GM12878 (cell line): ENCODE results near the gene GALNT18. TPM values are rescaled to one million over a fixed set of nuclear protein-coding genes. Genes with fewer than 3 reads are reported as not detected.

Source experiments
- ATAC-seq: fragments of 200-7000 bp; cut with Tn5 transposase; 3 replicates; pipeline ENCODE4 v1.9.1; 2020; ENCODE audit warnings: mild to moderate bottlenecking, moderate library complexity
- BruUV-seq: library from RNA; stranded (reverse); fragments of 400-500 nt; replicated peaks from 2 replicates; lab custom pipeline; 2021; lab: Mats Ljungman, UMichigan
- CTCF ChIA-PET: fragments of 300-600 bp; sonication (Branson Sonifier 250); formaldehyde crosslinking; extraction: SDS; loops from one replicate; lab custom pipeline; 2021; ENCODE audit warnings: inconsistent platforms; lab: Yijun Ruan, JAX
- POLR2A ChIA-PET: fragments of 350-600 bp; formaldehyde crosslinking; extraction: SDS; loops from one replicate; lab custom pipeline; 2021; ENCODE audit warnings: inconsistent platforms; lab: Charles Lee
- RAD21 ChIA-PET: fragments of 300-600 bp; sonication (Branson Sonifier 250); formaldehyde crosslinking; loops from one replicate; lab custom pipeline; 2023; ENCODE audit warnings: antibody characterized with exemption; ENCODE audit not compliant: unreplicated experiment; lab: Charles Lee
- SMC1A ChIA-PET: fragments of 300-600 bp; sonication (Branson Sonifier 250); formaldehyde crosslinking; loops from one replicate; lab custom pipeline; 2023; ENCODE audit not compliant: unreplicated experiment, uncharacterized antibody; lab: Charles Lee
- DNase-seq: peaks from one replicate; pipeline ENCODE4 v3.0.0-alpha.2; 2011; ENCODE audit warnings: low read depth, low spot score
- FAIRE-seq: peaks from 3 replicates; lab custom pipeline; 2011; peaks lifted over from hg19 to GRCh38; lab: Jason Lieb, UNC
- H2AFZ ChIP-seq: 2 replicates; pipeline ENCODE4 v1.6.0; 2011; ENCODE audit warnings: low read depth, low read length, control low read depth; ENCODE audit not compliant: control insufficient read depth
- H3K27ac ChIP-seq: 2 replicates; pipeline ENCODE4 v1.5.1; 2011; ENCODE audit warnings: control low read depth; ENCODE audit not compliant: control insufficient read depth, insufficient read depth
- H3K27me3 ChIP-seq, 2 experiments: replicated peaks in 1 of 2; 2 replicates each; pipeline versions ENCODE4 v1.6.0 to v1.6.1; 2011; ENCODE audit warnings: low read length in 1 of 2; ENCODE audit not compliant: control insufficient read depth in 2 of 2, insufficient read depth in 2 of 2
- H3K36me3 ChIP-seq, 2 experiments: 2 replicates each; pipeline ENCODE4 v1.5.1; 2011; ENCODE audit warnings: low read length in 1 of 2; ENCODE audit not compliant: control insufficient read depth in 2 of 2, insufficient read depth in 2 of 2
- H3K4me1 ChIP-seq: 2 replicates; pipeline ENCODE4 v1.6.1; 2011; ENCODE audit warnings: mild to moderate bottlenecking, low read length, moderate library complexity, mixed read lengths; ENCODE audit not compliant: control insufficient read depth, insufficient read depth
- H3K4me2 ChIP-seq: 2 replicates; pipeline ENCODE4 v1.6.0; 2011; ENCODE audit warnings: control low read depth; ENCODE audit not compliant: control insufficient read depth, insufficient read depth
- H3K4me3 ChIP-seq: fragments of 200-600 bp; sonication (generic); 2 replicates; pipeline ENCODE4 v1.5.1; 2016
- H3K79me2 ChIP-seq: 2 replicates; pipeline ENCODE4 v1.6.0; 2011; ENCODE audit warnings: low read length; ENCODE audit not compliant: control insufficient read depth, insufficient read depth
- H3K9ac ChIP-seq: 2 replicates; pipeline ENCODE4 v1.8.0; 2011; ENCODE audit warnings: low read length, control low read depth, mixed read lengths; ENCODE audit not compliant: control insufficient read depth, insufficient read depth
- H3K9me3 ChIP-seq: replicated peaks from 3 replicates; pipeline ENCODE4 v1.5.1; 2011; ENCODE audit warnings: mild to moderate bottlenecking, low read length; ENCODE audit not compliant: control insufficient read depth, insufficient read depth
- H4K20me1 ChIP-seq: 2 replicates; pipeline ENCODE4 v1.6.0; 2011; ENCODE audit not compliant: control insufficient read depth, insufficient read depth
- BMI1 ChIP-seq: fragments of 450-650 bp; IDR thresholded peaks from 2 replicates; pipeline ENCODE4 v1.6.1; 2016; ENCODE audit warnings: mild to moderate bottlenecking, moderate library complexity, borderline replicate concordance
- CEBPB ChIP-seq, 2 experiments: fragments of 150-350 bp in 1 of 2; IDR thresholded peaks; 2 replicates each; pipeline ENCODE4 v1.6.1; 2012 to 2014; ENCODE audit warnings: low read depth in 2 of 2, low read length in 2 of 2, borderline replicate concordance in 1 of 2, inconsistent platforms in 1 of 2
- FOXM1 ChIP-seq: IDR thresholded peaks from 2 replicates; pipeline ENCODE4 v1.6.1; 2012; ENCODE audit warnings: low read depth, mild to moderate bottlenecking, inconsistent platforms, low read length, moderate library complexity
- JUNB ChIP-seq: IDR thresholded peaks from 2 replicates; pipeline ENCODE4 v1.6.1; 2016; ENCODE audit warnings: antibody characterized with exemption, mild to moderate bottlenecking
- NR2C2 ChIP-seq: IDR thresholded peaks from 2 replicates; pipeline ENCODE4 v1.6.1; 2011; ENCODE audit warnings: borderline replicate concordance, low read depth; ENCODE audit not compliant: control insufficient read depth, insufficient read length
- SMAD5 ChIP-seq: IDR thresholded peaks from 2 replicates; pipeline ENCODE4 v1.6.1; 2016; ENCODE audit warnings: antibody characterized with exemption, low read depth
- SREBF1 ChIP-seq: IDR thresholded peaks from 2 replicates; pipeline ENCODE4 v1.6.1; 2012; ENCODE audit warnings: mild to moderate bottlenecking, low read length
- ZNF207 ChIP-seq: fragments of 450-650 bp; IDR thresholded peaks from 2 replicates; pipeline ENCODE4 v1.6.1; 2014; ENCODE audit warnings: antibody characterized with exemption, mild to moderate bottlenecking, borderline replicate concordance
- ZNF687 ChIP-seq: fragments of 450-650 bp; IDR thresholded peaks from 2 replicates; pipeline ENCODE4 v1.6.1; 2017; ENCODE audit warnings: mild to moderate bottlenecking, moderate library complexity
- WGBS: methylation state at CpG from one replicate; pipeline ENCODE4 v1.1.6; 2016; ENCODE audit warnings: low lambda C conversion rate; ENCODE audit not compliant: insufficient replicate concordance, insufficient coverage; ENCODE audit errors: missing lambda C conversion rate; 5-methylcytosine and 5-hydroxymethylcytosine counted together
- in situ Hi-C: fragments of 300-500 bp; cut with MboI; formaldehyde crosslinking; loops from 9 replicates; pipeline ENCODE4 v1.14.3; 2018; ENCODE audit warnings: mixed read lengths
- intact Hi-C: fragments of 100-400 bp; cut with micrococcal nuclease; formaldehyde crosslinking; loops from one replicate; pipeline ENCODE4 v1.14.2; 2022; ENCODE audit not compliant: unreplicated experiment
- polyA plus RNA-seq, 11 experiments: library from polyadenylated mRNA; depleted of rRNA in 4 of 11; unstranded in 6 of 11; stranded (reverse) in 5 of 11; fragments of >200 nt; fragmentation: Nextera tagmentation in 4 of 11; fragmentation: Illumina TruSeq in 1 of 11; extraction: Ambion mirVana in 4 of 11; extraction: Trizol in 1 of 11; gene quantifications; 1 replicate in 1 of 11; 2 replicates in 10 of 11; pipeline versions ENCODE4 v1.2.1 to v1.2.3, GENCODE V29; 2011 to 2016; ENCODE audit warnings: inconsistent platforms in 2 of 11, missing spikeins in 2 of 11, low read depth in 1 of 11
- total RNA-seq, 4 experiments: library from RNA; depleted of rRNA in 3 of 4; stranded (reverse); fragments of >200 nt in 3 of 4; fragmentation: Illumina TruSeq in 1 of 4; extraction: Trizol in 1 of 4; gene quantifications; 2 replicates each; pipeline versions ENCODE4 v1.2.1 to v1.2.3, GENCODE V29; 2013 to 2021
- TF ChIP-seq, protein P1 (sequence below): fragments of 450-650 bp; formaldehyde crosslinking; IDR thresholded peaks from 2 replicates; pipeline ENCODE4 v1.4.0; 2022; ENCODE audit warnings: mild to moderate bottlenecking, moderate library complexity

The GALNT18 gene
- total and polyA plus RNA-seq, 10 of the 15 experiments (the other 5 are each of a cell fraction or from before 2014, with no cell fraction given), result 1.2 to 14.2 (median 6.3) TPM

- ChIA-PET SMC1A (no interaction called here), RAD21 (no interaction called here), POLR2A (no interaction called here), CTCF (no interaction called here)
- no peak overlapping the region for H3K9ac ChIP-seq
- no peak overlapping the region for H2AFZ ChIP-seq
- H4K20me1 ChIP-seq, result no peaks in the 10 kb centered on the region
- intact Hi-C loops (no loop called here), in situ Hi-C loops (no loop called here)
- H3K36me3 ChIP-seq, result peaks cover 2 to 8% of the 10 kb centered on the region in 2 experiments
- H3K4me3 ChIP-seq, result no peak overlapping the region
- ATAC-seq (no peak), DNase-seq (no peak), FAIRE-seq (no peak)
- WGBS, result 49% methylated on average over 6 of the region's 6 CpGs
- no TSS peak for BruUV-seq
- H3K4me1 ChIP-seq, result peaks cover 3% of the 10 kb centered on the region
- no peaks in the 10 kb centered on the region for H3K9me3 ChIP-seq
- no peak overlapping the region for H3K27ac ChIP-seq
- H3K27me3 ChIP-seq, result no peaks in the 10 kb centered on the region
- H3K79me2 ChIP-seq, result peaks cover 1% of the 10 kb centered on the region; the same call in 1 of the 2 replicates
- H3K4me2 ChIP-seq, result no peak overlapping the region
- TF ChIP-seq SREBF1 (no peak), NR2C2 (no peak), ZNF687 (no peak), SMAD5 (no peak), BMI1 (no peak), FOXM1 (no peak), JUNB (no peak), ZNF207 (no peak), CEBPB (IDR thresholded peaks at IDR 0.05; ENCODE audit: borderline replicate concordance in 1 of 2, low read depth in 2 of 2, low read length in 2 of 2) (no peak)
- TF ChIP-seq, protein P1, sequence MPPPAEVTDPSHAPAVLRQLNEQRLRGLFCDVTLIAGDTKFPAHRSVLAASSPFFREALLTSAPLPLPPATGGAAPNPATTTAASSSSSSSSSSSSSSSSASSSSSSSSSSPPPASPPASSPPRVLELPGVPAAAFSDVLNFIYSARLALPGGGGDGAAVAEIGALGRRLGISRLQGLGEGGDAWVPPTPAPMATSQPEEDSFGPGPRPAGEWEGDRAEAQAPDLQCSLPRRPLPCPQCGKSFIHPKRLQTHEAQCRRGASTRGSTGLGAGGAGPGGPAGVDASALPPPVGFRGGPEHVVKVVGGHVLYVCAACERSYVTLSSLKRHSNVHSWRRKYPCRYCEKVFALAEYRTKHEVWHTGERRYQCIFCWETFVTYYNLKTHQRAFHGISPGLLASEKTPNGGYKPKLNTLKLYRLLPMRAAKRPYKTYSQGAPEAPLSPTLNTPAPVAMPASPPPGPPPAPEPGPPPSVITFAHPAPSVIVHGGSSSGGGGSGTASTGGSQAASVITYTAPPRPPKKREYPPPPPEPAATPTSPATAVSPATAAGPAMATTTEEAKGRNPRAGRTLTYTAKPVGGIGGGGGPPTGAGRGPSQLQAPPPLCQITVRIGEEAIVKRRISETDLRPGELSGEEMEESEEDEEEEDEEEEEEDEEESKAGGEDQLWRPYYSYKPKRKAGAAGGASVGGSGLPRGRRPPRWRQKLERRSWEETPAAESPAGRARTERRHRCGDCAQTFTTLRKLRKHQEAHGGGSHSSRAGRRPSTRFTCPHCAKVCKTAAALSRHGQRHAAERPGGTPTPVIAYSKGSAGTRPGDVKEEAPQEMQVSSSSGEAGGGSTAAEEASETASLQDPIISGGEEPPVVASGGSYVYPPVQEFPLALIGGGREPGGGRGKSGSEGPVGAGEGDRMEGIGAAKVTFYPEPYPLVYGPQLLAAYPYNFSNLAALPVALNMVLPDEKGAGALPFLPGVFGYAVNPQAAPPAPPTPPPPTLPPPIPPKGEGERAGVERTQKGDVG (CRISPR knock-in tag), result no peak
- TF ChIP-seq, all 136 proteins: peak for 0
Measured at GRCh38 chr11:11446967-11447366, 174.8 kb downstream of the GALNT18 start.
